PC-3 (cell line): ENCODE results near the gene CDK14. TPM values are rescaled to one million over a fixed set of nuclear protein-coding genes. Genes with fewer than 3 reads are reported as not detected.

Experiments used
- ATAC-seq: fragments of 200-7000 bp; cut with Tn5 transposase; 2 replicates; pipeline ENCODE4 v1.9.1; 2020; ENCODE audit warnings: mild to moderate bottlenecking, moderate library complexity
- BruUV-seq: library from RNA; stranded (reverse); fragments of 400-500 nt; replicated peaks from 2 replicates; lab custom pipeline; 2021; lab: Mats Ljungman, UMichigan
- CTCF ChIA-PET: fragments of 300-600 bp; sonication (Branson Sonifier 250); formaldehyde crosslinking; loops from one replicate; lab custom pipeline; 2022; ENCODE audit warnings: antibody characterized with exemption; lab: Charles Lee
- POLR2A ChIA-PET: fragments of 300-600 bp; sonication (Branson Sonifier 250); formaldehyde crosslinking; loops from one replicate; lab custom pipeline; 2022; ENCODE audit warnings: antibody characterized with exemption; ENCODE audit not compliant: unreplicated experiment; lab: Charles Lee
- DNase-seq: peaks from one replicate; pipeline ENCODE4 v3.0.0-alpha.2; 2015
- H2AFZ ChIP-seq: fragments of 300-600 bp; sonication (generic); 2 replicates; pipeline ENCODE4 v1.6.0; 2016; ENCODE audit warnings: antibody characterized with exemption, low read length
- H3F3A ChIP-seq: fragments of 300-600 bp; sonication (generic); one replicate; pipeline ENCODE4 v1.6.0; 2017; ENCODE audit warnings: antibody characterized with exemption, low read length, control low read depth, mild to moderate bottlenecking; ENCODE audit not compliant: unreplicated experiment
- H3K27ac ChIP-seq: fragments of 300-600 bp; sonication (generic); 2 replicates; pipeline ENCODE4 v1.5.1; 2016; ENCODE audit warnings: mild to moderate bottlenecking, low read length
- H3K27me3 ChIP-seq: fragments of 300-600 bp; sonication (generic); 2 replicates; pipeline ENCODE4 v1.6.1; 2016; ENCODE audit warnings: low read length, mixed read lengths
- H3K36me3 ChIP-seq: fragments of 300-600 bp; sonication (generic); 2 replicates; pipeline ENCODE4 v1.6.1; 2016; ENCODE audit warnings: low read depth, mixed run types, low read length, mixed read lengths
- H3K4me1 ChIP-seq: fragments of 300-600 bp; sonication (generic); 2 replicates; pipeline ENCODE4 v1.5.1; 2016; ENCODE audit warnings: low read length; ENCODE audit not compliant: insufficient read depth
- H3K4me2 ChIP-seq: fragments of 300-600 bp; sonication (generic); 2 replicates; pipeline ENCODE4 v1.6.0; 2016; ENCODE audit warnings: low read length
- H3K4me3 ChIP-seq: fragments of 300-600 bp; sonication (generic); 2 replicates; pipeline ENCODE4 v1.5.1; 2016; ENCODE audit warnings: mild to moderate bottlenecking, low read length, mixed read lengths
- H3K79me2 ChIP-seq: fragments of 300-600 bp; sonication (generic); 2 replicates; pipeline ENCODE4 v1.6.1; 2017; ENCODE audit warnings: low read length, mixed read lengths
- H3K9ac ChIP-seq: fragments of 300-600 bp; sonication (generic); 2 replicates; pipeline ENCODE4 v1.6.0; 2016; ENCODE audit warnings: mild to moderate bottlenecking, low read length
- H3K9me2 ChIP-seq: fragments of 300-600 bp; sonication (generic); replicated peaks from 2 replicates; pipeline ENCODE4 v1.6.1; 2016; ENCODE audit warnings: mixed run types, low read length, mixed read lengths
- H3K9me3 ChIP-seq: fragments of 300-600 bp; sonication (generic); 2 replicates; pipeline ENCODE4 v1.6.1; 2016; ENCODE audit warnings: low read length, mixed read lengths
- H4K20me1 ChIP-seq: fragments of 300-600 bp; sonication (generic); 2 replicates; pipeline ENCODE4 v1.6.1; 2016; ENCODE audit warnings: low read length, mixed read lengths
- CTCF ChIP-seq: fragments of 300-600 bp; sonication (generic); conservative IDR thresholded peaks from 2 replicates; pipeline ENCODE4 v1.5.1; 2017; ENCODE audit warnings: antibody characterized with exemption, low read depth, mild to moderate bottlenecking, low read length
- EZH2 ChIP-seq: fragments of 300-600 bp; sonication (generic); IDR thresholded peaks from one replicate; pipeline ENCODE4 v1.6.1; 2017; ENCODE audit warnings: antibody characterized with exemption, mild to moderate bottlenecking, low read length; ENCODE audit not compliant: unreplicated experiment
- EZH2phosphoT487 ChIP-seq: fragments of 300-600 bp; sonication (generic); IDR thresholded peaks from 2 replicates; pipeline ENCODE4 v1.6.1; 2018; ENCODE audit warnings: mild to moderate bottlenecking, antibody characterized with exemption, low read length, borderline replicate concordance
- intact Hi-C: fragments of 100-400 bp; cut with micrococcal nuclease; formaldehyde crosslinking; loops from 2 replicates; pipeline ENCODE4 v1.9.0; 2023
- total RNA-seq: library from RNA; depleted of rRNA; stranded (reverse); fragments of >200 nt; gene quantifications from 2 replicates; pipeline ENCODE4 v1.2.3, GENCODE V29; 2014

The CDK14 gene
- total RNA-seq, 1 experiment from 2014 or later, result 8.2 TPM

- CTCF ChIA-PET, result interaction anchor here (0.9 kb wide), 1 partner anchor 169 kb away, joined by 6 read pairs; no protein-coding TSS in a partner anchor
- H3F3A ChIP-seq, result no peaks in the 10 kb centered on the region
- peak overlapping the region; percentile 47 for H3K27ac ChIP-seq
- H3K9me2 ChIP-seq, result no peaks in the 10 kb centered on the region
- no peaks in the 10 kb centered on the region for H4K20me1 ChIP-seq
- TF ChIP-seq EZH2phosphoT487 (no peak), EZH2 (no peak), CTCF (no peak)
- ATAC-seq (peak; percentile 71), DNase-seq (peak; percentile 59)
- H3K36me3 ChIP-seq, result no peaks in the 10 kb centered on the region
- TSS peak; percentile 28 for BruUV-seq
- no peaks in the 10 kb centered on the region for H3K9me3 ChIP-seq
- H3K9ac ChIP-seq, result peak overlapping the region; percentile 1; the same call in 1 of the 2 replicates
- no peak overlapping the region for H2AFZ ChIP-seq
- H3K4me3 ChIP-seq, result peak overlapping the region; percentile 4; the same call in 1 of the 2 replicates
- no peaks in the 10 kb centered on the region for H3K27me3 ChIP-seq
- peak overlapping the region; percentile 37 for H3K4me2 ChIP-seq
- POLR2A ChIA-PET, result interaction anchor here (1.0 kb wide), 1 partner anchor 29 kb away, joined by 4 read pairs; no protein-coding TSS in a partner anchor
- no peaks in the 10 kb centered on the region for H3K79me2 ChIP-seq
- intact Hi-C loops, result no loop called here
- H3K4me1 ChIP-seq, result peaks cover 40% of the 10 kb centered on the region
These were observed 28.2 kb downstream of the CDK14 start for GRCh38 chr7:90624225-90624911.

- H3K4me3 ChIP-seq, result no peak overlapping the region
- H3K9ac ChIP-seq, result no peak overlapping the region
- H4K20me1 ChIP-seq, result no peaks in the 10 kb centered on the region
- peak overlapping the region; percentile 37; the same call in 1 of the 2 replicates for H3K4me2 ChIP-seq
- H3F3A ChIP-seq, result no peaks in the 10 kb centered on the region
- DNase-seq (no peak), ATAC-seq (no peak)
- ChIA-PET CTCF (interaction anchor here (0.9 kb wide), 1 partner anchor 170 kb away, joined by 6 read pairs; no protein-coding TSS in a partner anchor), POLR2A (no interaction called here)
- no peaks in the 10 kb centered on the region for H3K27me3 ChIP-seq
- no peaks in the 10 kb centered on the region for H3K9me3 ChIP-seq
- TF ChIP-seq CTCF (no peak), EZH2phosphoT487 (no peak), EZH2 (no peak)
- BruUV-seq, result no TSS peak
- no peaks in the 10 kb centered on the region for H3K36me3 ChIP-seq
- H3K9me2 ChIP-seq, result no peaks in the 10 kb centered on the region
- H3K27ac ChIP-seq, result peak overlapping the region; percentile 47
- intact Hi-C loops, result no loop called here
- no peak overlapping the region for H2AFZ ChIP-seq
- peaks cover 40% of the 10 kb centered on the region for H3K4me1 ChIP-seq
- H3K79me2 ChIP-seq, result no peaks in the 10 kb centered on the region
These were observed 28.9 kb downstream of the CDK14 start for GRCh38 chr7:90625051-90625450.

GRCh38 chr7:90625562-90625961, 29.4 kb downstream of the CDK14 start:
- BruUV-seq, result no TSS peak
- no peak overlapping the region for H3K27ac ChIP-seq
- DNase-seq (peak; percentile 13), ATAC-seq (no peak)
- H3K36me3 ChIP-seq, result no peaks in the 10 kb centered on the region
- CTCF ChIA-PET, result no interaction called here
- H3K9me2 ChIP-seq, result no peaks in the 10 kb centered on the region
- H3K4me1 ChIP-seq, result peaks cover 40% of the 10 kb centered on the region
- H2AFZ ChIP-seq, result no peak overlapping the region
- no peak overlapping the region for H3K9ac ChIP-seq
- no peaks in the 10 kb centered on the region for H4K20me1 ChIP-seq
- no peak overlapping the region for H3K4me3 ChIP-seq
- TF ChIP-seq EZH2phosphoT487 (no peak), EZH2 (no peak), CTCF (no peak)
- intact Hi-C loops, result no loop called here
- no peaks in the 10 kb centered on the region for H3K79me2 ChIP-seq
- H3K27me3 ChIP-seq, result no peaks in the 10 kb centered on the region
- H3F3A ChIP-seq, result no peaks in the 10 kb centered on the region
- H3K9me3 ChIP-seq, result no peaks in the 10 kb centered on the region
- POLR2A ChIA-PET, result no interaction called here
- H3K4me2 ChIP-seq, result peak overlapping the region; percentile 55
